Measurements from ENCODE around the gene TOMM20. TPM values are rescaled to one million over a fixed set of nuclear protein-coding genes. Genes with fewer than 3 reads are reported as not detected.

The TOMM20 gene
- total and polyA plus RNA-seq, 9 of the 15 experiments (the other 6 are each of a cell fraction or from before 2014, with no cell fraction given), result 70.6 to 334 (median 159) TPM

GRCh38 chr1:235147269-235147668 lies 18.6 kb upstream of the TOMM20 start (continued):
- no peak for TF ChIP-seq MAFG (tag; conservative IDR thresholded peaks at IDR 0.05)
- TF ChIP-seq ZNF77 (CRISPR knock-in tag; IDR thresholded peaks at IDR 0.05), result no peak
- TF ChIP-seq NBN (IDR thresholded peaks at IDR 0.05; ENCODE audit: low read depth), result no peak
- TF ChIP-seq CBX2 (IDR thresholded peaks at IDR 0.05; ENCODE audit: insufficient read depth, low read length, poor library complexity, severe bottlenecking), result no peak
- no peak for TF ChIP-seq HMG20A (CRISPR knock-in tag; conservative IDR thresholded peaks at IDR 0.05)
- TF ChIP-seq ARHGAP35 (IDR thresholded peaks at IDR 0.05; ENCODE audit: partially characterized antibody), result no peak
- no peak for TF ChIP-seq CUX1 (CRISPR knock-in tag; IDR thresholded peaks at IDR 0.05)
- TF ChIP-seq MED1 (CRISPR knock-in tag; IDR thresholded peaks at IDR 0.05; ENCODE audit: borderline replicate concordance), result no peak
